HG03432 (cell line): ENCODE results near the gene CEP76.

ENCODE experiments used
- ATAC-seq: cut with Tn5 transposase; IDR thresholded peaks from one replicate; pipeline ENCODE4 v1.9.1; 2021; ENCODE audit warnings: mild to moderate bottlenecking, moderate library complexity; ENCODE audit not compliant: unreplicated experiment

The CEP76 gene

GRCh38 chr18:12703664-12704063 lies 1.1 kb upstream of the CEP76 start:
- no peak for ATAC-seq

GRCh38 chr18:12703096-12703567 lies 609 bp upstream of the CEP76 start:
- peak; percentile 1 for ATAC-seq

GRCh38 chr18:12701161-12701560 lies 1.4 kb downstream of the CEP76 start:
- no peak for ATAC-seq

- no peak for ATAC-seq
Observed at GRCh38 chr18:12699747-12700146, 2.8 kb downstream of the CEP76 start.

GRCh38 chr18:12694032-12694431 lies 8.5 kb downstream of the CEP76 start:
- no peak for ATAC-seq

GRCh38 chr18:12692206-12692605 lies 10.3 kb downstream of the CEP76 start:
- ATAC-seq = no peak

GRCh38 chr18:12689256-12689850 lies 13.2 kb downstream of the CEP76 start:
- no peak for ATAC-seq

- ATAC-seq = no peak
Observed at GRCh38 chr18:12686100-12686499, 16.4 kb downstream of the CEP76 start.

- no peak for ATAC-seq
Observed at GRCh38 chr18:12679183-12679786, 23.2 kb downstream of the CEP76 start.

- no peak for ATAC-seq
Observed at GRCh38 chr18:12668041-12668440, 34.5 kb downstream of the CEP76 start.

- ATAC-seq = no peak
Observed at GRCh38 chr18:12659904-12660605, 42.5 kb downstream of the CEP76 start.

- ATAC-seq = peak; percentile 31
Observed at GRCh38 chr18:12658426-12659138, 43.9 kb downstream of the CEP76 start.

GRCh38 chr18:12657684-12658425 lies 44.7 kb downstream of the CEP76 start, which contains the start of gene SPIRE1:
SPIRE1 (minus strand) TSS chr18:12658107; CDS start chr18:12657866, 241 bp downstream.
- ATAC-seq = peak; percentile 74

- peak; percentile 43 for ATAC-seq
Observed at GRCh38 chr18:12656938-12657683, 45.4 kb downstream of the CEP76 start.

- ATAC-seq = no peak
Observed at GRCh38 chr18:12656605-12656937, 46.0 kb downstream of the CEP76 start.

- no peak for ATAC-seq
Observed at GRCh38 chr18:12654971-12655370, 47.6 kb downstream of the CEP76 start.

GRCh38 chr18:12652861-12653401 lies 49.6 kb downstream of the CEP76 start:
- no peak for ATAC-seq

- no peak for ATAC-seq
Observed at GRCh38 chr18:12651651-12652050, 50.9 kb downstream of the CEP76 start.

- no peak for ATAC-seq
Observed at GRCh38 chr18:12647773-12648172, 54.8 kb downstream of the CEP76 start.

GRCh38 chr18:12645751-12646203 lies 56.7 kb downstream of the CEP76 start:
- no peak for ATAC-seq
